ENCODE results near the gene CSPG4.

GRCh38 chr15:75704263-75704615 lies 8.4 kb downstream of the CSPG4 start:
- no peak for TF ChIP-seq ZNF629 (CRISPR knock-in tag; conservative IDR thresholded peaks at IDR 0.05)
- TF ChIP-seq, protein P1, sequence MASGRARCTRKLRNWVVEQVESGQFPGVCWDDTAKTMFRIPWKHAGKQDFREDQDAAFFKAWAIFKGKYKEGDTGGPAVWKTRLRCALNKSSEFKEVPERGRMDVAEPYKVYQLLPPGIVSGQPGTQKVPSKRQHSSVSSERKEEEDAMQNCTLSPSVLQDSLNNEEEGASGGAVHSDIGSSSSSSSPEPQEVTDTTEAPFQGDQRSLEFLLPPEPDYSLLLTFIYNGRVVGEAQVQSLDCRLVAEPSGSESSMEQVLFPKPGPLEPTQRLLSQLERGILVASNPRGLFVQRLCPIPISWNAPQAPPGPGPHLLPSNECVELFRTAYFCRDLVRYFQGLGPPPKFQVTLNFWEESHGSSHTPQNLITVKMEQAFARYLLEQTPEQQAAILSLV (CRISPR knock-in tag; IDR thresholded peaks at IDR 0.05; ENCODE audit: borderline replicate concordance) = no peak
- TF ChIP-seq ZBTB3 (CRISPR knock-in tag; IDR thresholded peaks at IDR 0.05; ENCODE audit: borderline replicate concordance, low read depth) = no peak
- TF ChIP-seq EP300 (IDR thresholded peaks at IDR 0.05; ENCODE audit: low read depth in 2 of 2, low read length in 2 of 2) = no peak
- no peak for TF ChIP-seq EP300 (CRISPR knock-in tag; IDR thresholded peaks at IDR 0.05; ENCODE audit: borderline replicate concordance)
- no peak for TF ChIP-seq ZFP90 (CRISPR knock-in tag; IDR thresholded peaks at IDR 0.05; ENCODE audit: borderline replicate concordance)
- no peak for TF ChIP-seq ZNF3 (CRISPR knock-in tag; IDR thresholded peaks at IDR 0.05)
- no peak for TF ChIP-seq SIN3A (IDR thresholded peaks at IDR 0.05; ENCODE audit: borderline replicate concordance, low read depth, low read length)
- TF ChIP-seq, protein P2, sequence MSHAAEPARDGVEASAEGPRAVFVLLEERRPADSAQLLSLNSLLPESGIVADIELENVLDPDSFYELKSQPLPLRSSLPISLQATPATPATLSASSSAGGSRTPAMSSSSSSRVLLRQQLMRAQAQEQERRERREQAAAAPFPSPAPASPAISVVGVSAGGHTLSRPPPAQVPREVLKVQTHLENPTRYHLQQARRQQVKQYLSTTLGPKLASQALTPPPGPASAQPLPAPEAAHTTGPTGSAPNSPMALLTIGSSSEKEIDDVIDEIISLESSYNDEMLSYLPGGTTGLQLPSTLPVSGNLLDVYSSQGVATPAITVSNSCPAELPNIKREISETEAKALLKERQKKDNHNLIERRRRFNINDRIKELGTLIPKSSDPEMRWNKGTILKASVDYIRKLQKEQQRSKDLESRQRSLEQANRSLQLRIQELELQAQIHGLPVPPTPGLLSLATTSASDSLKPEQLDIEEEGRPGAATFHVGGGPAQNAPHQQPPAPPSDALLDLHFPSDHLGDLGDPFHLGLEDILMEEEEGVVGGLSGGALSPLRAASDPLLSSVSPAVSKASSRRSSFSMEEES (CRISPR knock-in tag; IDR thresholded peaks at IDR 0.05) = no peak
- TF ChIP-seq POLR2A (IDR thresholded peaks at IDR 0.05; ENCODE audit: insufficient read depth in 1 of 2, low read depth in 2 of 2, low read length in 2 of 2) = no peak

Measured in HepG2 (cell line).